ENCODE data around the gene NF1. TPM values are rescaled to one million over a fixed set of nuclear protein-coding genes. Genes with fewer than 3 reads are reported as not detected.
"Not testable (repeated sequence)": the region's sequence is repeated elsewhere in the genome, so short reads cannot be mapped to it uniquely, and the experiment has no call there.

NF1 gene
- total and polyA plus RNA-seq, 2 experiments from 2014 or later: 8.4 to 45.9 TPM

- no peak overlapping the region for H3K4me3 ChIP-seq
- no peaks in the 10 kb centered on the region for H3K79me2 ChIP-seq
- H3K4me1 ChIP-seq (ENCODE audit: insufficient read depth): no peaks in the 10 kb centered on the region
- no peak overlapping the region for H3K27ac ChIP-seq
- WGBS (ENCODE audit: low lambda C conversion rate, missing lambda C conversion rate): 97% methylated on average over 3 of the region's 3 CpGs
- H2AFZ ChIP-seq: no peak overlapping the region
- DNase-seq (ENCODE audit: low spot score): no peak
- no peaks in the 10 kb centered on the region for H3K9me3 ChIP-seq (ENCODE audit: low read depth)
- no peaks in the 10 kb centered on the region for H3K36me3 ChIP-seq (replicated peaks; ENCODE audit: insufficient read depth, low read depth)
- no peaks in the 10 kb centered on the region for H3K27me3 ChIP-seq
- H4K20me1 ChIP-seq (ENCODE audit: insufficient read depth, poor library complexity, severe bottlenecking): no peaks in the 10 kb centered on the region
- no peaks in the 10 kb centered on the region for H3K9me2 ChIP-seq (replicated peaks; ENCODE audit: insufficient read depth)
- TF ChIP-seq CTCF (IDR thresholded peaks at IDR 0.05; ENCODE audit: poor library complexity) (no peak), EZH2phosphoT487 (IDR thresholded peaks at IDR 0.05; ENCODE audit: low read depth, severe bottlenecking, unreplicated experiment) (no peak), EZH2 (IDR thresholded peaks at IDR 0.05; ENCODE audit: borderline replicate concordance) (no peak)
- no peak overlapping the region for H3K4me2 ChIP-seq
Measured at GRCh38 chr17:31256936-31257335, 162.2 kb downstream of the NF1 start.

GRCh38 chr17:31260151-31260550 lies 165.4 kb downstream of the NF1 start:
- DNase-seq (ENCODE audit: low spot score): no peak
- WGBS (ENCODE audit: low lambda C conversion rate, missing lambda C conversion rate): 94% methylated on average over 3 of the region's 3 CpGs
- no peaks in the 10 kb centered on the region for H3K9me2 ChIP-seq (replicated peaks; ENCODE audit: insufficient read depth)
- H2AFZ ChIP-seq: no peak overlapping the region
- H3K4me1 ChIP-seq (ENCODE audit: insufficient read depth): no peaks in the 10 kb centered on the region
- no peak for TF ChIP-seq EZH2phosphoT487 (IDR thresholded peaks at IDR 0.05; ENCODE audit: low read depth, severe bottlenecking, unreplicated experiment)
- no peak for TF ChIP-seq EZH2 (IDR thresholded peaks at IDR 0.05; ENCODE audit: borderline replicate concordance)
- TF ChIP-seq CTCF (IDR thresholded peaks at IDR 0.05; ENCODE audit: poor library complexity): no peak
- no peaks in the 10 kb centered on the region for H3K9me3 ChIP-seq (ENCODE audit: low read depth)
- H4K20me1 ChIP-seq (ENCODE audit: insufficient read depth, poor library complexity, severe bottlenecking): no peaks in the 10 kb centered on the region
- H3K79me2 ChIP-seq: no peaks in the 10 kb centered on the region
- H3K36me3 ChIP-seq (replicated peaks; ENCODE audit: insufficient read depth, low read depth): peaks cover 5% of the 10 kb centered on the region
- H3K4me2 ChIP-seq: no peak overlapping the region
- H3K27ac ChIP-seq: no peak overlapping the region
- no peaks in the 10 kb centered on the region for H3K27me3 ChIP-seq
- no peak overlapping the region for H3K4me3 ChIP-seq

GRCh38 chr17:31261601-31262000 lies 166.8 kb downstream of the NF1 start:
- Histone ChIP-seq H3K4me2 (no peak overlapping the region), H3K79me2 (no peaks in the 10 kb centered on the region), H4K20me1 (ENCODE audit: insufficient read depth, poor library complexity, severe bottlenecking) (no peaks in the 10 kb centered on the region), H3K36me3 (replicated peaks; ENCODE audit: insufficient read depth, low read depth) (peaks cover 5% of the 10 kb centered on the region), H3K4me1 (ENCODE audit: insufficient read depth) (no peaks in the 10 kb centered on the region), H3K9me2 (replicated peaks; ENCODE audit: insufficient read depth) (no peaks in the 10 kb centered on the region), H3K27ac (no peak overlapping the region), H2AFZ (no peak overlapping the region), H3K27me3 (no peaks in the 10 kb centered on the region), H3K9me3 (ENCODE audit: low read depth) (no peaks in the 10 kb centered on the region), H3K4me3 (no peak overlapping the region)
- no peak for TF ChIP-seq CTCF (IDR thresholded peaks at IDR 0.05; ENCODE audit: poor library complexity)
- DNase-seq (ENCODE audit: low spot score): no peak
- WGBS (ENCODE audit: low lambda C conversion rate, missing lambda C conversion rate): 70% methylated on average over 1 of the region's 1 CpG

- H3K36me3 ChIP-seq (replicated peaks; ENCODE audit: insufficient read depth, low read depth); H3K4me3 ChIP-seq; H3K27me3 ChIP-seq; H3K4me1 ChIP-seq (ENCODE audit: insufficient read depth); H3K79me2 ChIP-seq; H2AFZ ChIP-seq; H3K9me3 ChIP-seq (ENCODE audit: low read depth); H3K9me2 ChIP-seq (replicated peaks; ENCODE audit: insufficient read depth); H3K27ac ChIP-seq; DNase-seq (ENCODE audit: low spot score); H3K4me2 ChIP-seq; H4K20me1 ChIP-seq (ENCODE audit: insufficient read depth, poor library complexity, severe bottlenecking): not testable (repeated sequence)
- 100% methylated on average over 1 of the region's 1 CpG for WGBS (ENCODE audit: low lambda C conversion rate, missing lambda C conversion rate)
Measured at GRCh38 chr17:31262923-31263322, 168.1 kb downstream of the NF1 start.
